PC-3 (cell line): Measurements from ENCODE around the gene PTGES3L.

Experiments used
- EZH2 ChIP-seq: fragments of 300-600 bp; sonication (generic); IDR thresholded peaks from one replicate; pipeline ENCODE4 v1.6.1; 2017; ENCODE audit warnings: antibody characterized with exemption, mild to moderate bottlenecking, low read length; ENCODE audit not compliant: unreplicated experiment
- TF ChIP-seq, protein P1 (sequence below): fragments of 300-600 bp; sonication (generic); conservative IDR thresholded peaks from 2 replicates; pipeline ENCODE4 v1.5.1; 2017; ENCODE audit warnings: antibody characterized with exemption, low read depth, mild to moderate bottlenecking, low read length

- TF ChIP-seq, protein P1, sequence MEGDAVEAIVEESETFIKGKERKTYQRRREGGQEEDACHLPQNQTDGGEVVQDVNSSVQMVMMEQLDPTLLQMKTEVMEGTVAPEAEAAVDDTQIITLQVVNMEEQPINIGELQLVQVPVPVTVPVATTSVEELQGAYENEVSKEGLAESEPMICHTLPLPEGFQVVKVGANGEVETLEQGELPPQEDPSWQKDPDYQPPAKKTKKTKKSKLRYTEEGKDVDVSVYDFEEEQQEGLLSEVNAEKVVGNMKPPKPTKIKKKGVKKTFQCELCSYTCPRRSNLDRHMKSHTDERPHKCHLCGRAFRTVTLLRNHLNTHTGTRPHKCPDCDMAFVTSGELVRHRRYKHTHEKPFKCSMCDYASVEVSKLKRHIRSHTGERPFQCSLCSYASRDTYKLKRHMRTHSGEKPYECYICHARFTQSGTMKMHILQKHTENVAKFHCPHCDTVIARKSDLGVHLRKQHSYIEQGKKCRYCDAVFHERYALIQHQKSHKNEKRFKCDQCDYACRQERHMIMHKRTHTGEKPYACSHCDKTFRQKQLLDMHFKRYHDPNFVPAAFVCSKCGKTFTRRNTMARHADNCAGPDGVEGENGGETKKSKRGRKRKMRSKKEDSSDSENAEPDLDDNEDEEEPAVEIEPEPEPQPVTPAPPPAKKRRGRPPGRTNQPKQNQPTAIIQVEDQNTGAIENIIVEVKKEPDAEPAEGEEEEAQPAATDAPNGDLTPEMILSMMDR = no peak
- TF ChIP-seq EZH2 = no peak
Measured at GRCh38 chr17:43026595-43026994, 46.7 kb upstream of the PTGES3L start.
